Activated CD4-positive, alpha-beta T cell treated with anti-CD3 and anti-CD28 coated beads, Interleukin-2, amount 50 U/mL, for 4 hours (primary cell): ENCODE data around the gene HTR3B.
"Not testable (repeated sequence)": the region's sequence is repeated elsewhere in the genome, so short reads cannot be mapped to it uniquely, and the experiment has no call there.

ENCODE experiments used
- DNase-seq, 2 experiments: peaks; one replicate each; pipeline ENCODE4 v3.0.0-alpha.2; 2020

Gene HTR3B

GRCh38 chr11:113904379-113905101, at the start of gene HTR3B:
TSS of gene HTR3B (plus strand) at chr11:113904796. CDS start at chr11:113904934, 138 bp downstream.
- DNase-seq: no peak

DNA sequence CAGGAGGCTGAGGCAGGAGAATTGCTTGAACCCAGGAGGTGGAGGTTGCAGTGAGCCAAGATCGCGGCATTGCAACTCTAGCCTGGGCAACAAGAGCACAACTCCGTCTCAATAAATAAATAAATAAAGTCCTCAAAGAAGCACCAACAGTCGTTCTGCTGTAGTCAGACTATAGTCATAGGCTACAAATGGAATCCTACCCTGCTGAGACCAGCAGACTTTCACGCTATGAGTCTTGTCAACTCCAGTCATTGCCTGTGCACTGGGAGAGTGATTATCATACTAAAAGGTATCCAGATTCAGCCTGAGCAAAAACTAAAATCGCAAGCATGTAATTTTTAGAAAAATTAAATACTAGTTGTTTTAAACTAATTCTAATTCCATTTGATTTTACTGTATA, 48.8 kb upstream of the HTR3B start:
- no peak for DNase-seq

DNA sequence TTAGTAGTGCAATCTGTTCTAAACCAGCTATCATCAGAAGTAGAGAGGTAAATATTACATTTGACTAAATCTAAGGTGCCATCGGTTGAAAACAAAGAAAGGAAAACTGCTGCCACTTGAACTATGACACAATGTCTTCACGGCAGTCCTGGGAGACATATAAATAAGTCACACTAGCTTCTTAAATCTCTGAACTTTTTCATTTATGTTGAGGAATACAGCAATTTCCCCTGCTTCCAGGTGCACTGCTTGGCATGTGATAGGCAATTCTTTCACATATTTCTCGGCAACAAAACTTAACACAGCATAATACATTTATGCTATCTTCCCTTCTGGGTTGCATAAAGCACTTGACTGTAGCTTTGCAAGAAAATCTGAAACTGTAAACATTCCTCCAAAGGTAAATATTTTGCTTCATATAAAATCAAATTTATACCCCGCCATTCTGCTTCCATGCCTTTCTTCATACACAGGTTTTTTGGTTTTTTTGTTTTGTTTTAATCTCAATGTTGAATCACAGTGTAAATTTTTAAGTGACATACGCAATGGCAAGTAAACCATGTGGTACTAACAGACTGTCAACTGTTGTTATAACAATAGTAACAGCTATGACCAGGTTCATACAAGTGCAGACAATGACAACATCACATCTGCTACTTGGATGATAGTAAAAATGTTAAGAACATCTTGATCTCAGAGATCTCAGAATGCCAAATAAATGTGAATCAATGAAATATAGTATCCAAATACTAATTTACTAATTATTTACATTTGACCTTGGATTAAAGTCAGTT, 47.4 kb upstream of the HTR3B start:
- DNase-seq: no peak

DNA sequence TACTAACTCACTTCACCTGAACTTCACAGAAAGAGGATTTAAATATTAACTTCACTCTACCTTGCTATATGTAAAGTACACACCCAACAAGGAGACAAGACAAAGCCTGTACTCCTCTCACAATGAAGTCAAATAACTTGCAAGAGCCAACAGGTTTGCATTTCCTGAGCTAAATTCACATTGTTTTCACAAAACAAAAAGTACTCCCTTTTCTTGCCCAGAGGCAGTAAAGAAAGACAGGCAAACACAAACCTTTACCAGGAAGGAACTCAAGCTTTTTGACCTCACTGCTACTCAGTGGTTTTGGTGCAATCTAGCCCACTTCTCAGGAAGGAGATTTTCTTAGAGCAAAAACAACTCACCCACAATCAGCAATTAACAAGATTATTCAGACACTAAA, 44.9 kb upstream of the HTR3B start:
- no peak for DNase-seq

DNA sequence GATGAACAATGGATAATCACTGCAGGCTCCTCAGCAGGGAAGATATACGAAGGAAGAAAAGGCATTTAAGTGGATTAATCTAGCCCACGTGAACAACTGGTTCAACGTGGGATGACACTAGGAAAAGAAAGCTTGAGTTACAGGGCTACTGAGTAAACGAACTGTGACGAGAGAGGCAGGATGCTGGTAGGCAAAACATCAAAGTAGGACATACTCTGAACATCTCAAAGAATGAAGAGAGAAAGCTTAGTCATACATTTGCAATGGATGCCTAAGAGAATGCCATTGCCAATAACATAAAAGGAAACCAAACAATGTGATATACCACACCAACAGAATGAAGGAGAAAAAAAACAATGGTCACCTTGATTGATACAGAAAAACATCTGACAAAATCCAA, 42.2 kb upstream of the HTR3B start:
- DNase-seq: no peak

DNA sequence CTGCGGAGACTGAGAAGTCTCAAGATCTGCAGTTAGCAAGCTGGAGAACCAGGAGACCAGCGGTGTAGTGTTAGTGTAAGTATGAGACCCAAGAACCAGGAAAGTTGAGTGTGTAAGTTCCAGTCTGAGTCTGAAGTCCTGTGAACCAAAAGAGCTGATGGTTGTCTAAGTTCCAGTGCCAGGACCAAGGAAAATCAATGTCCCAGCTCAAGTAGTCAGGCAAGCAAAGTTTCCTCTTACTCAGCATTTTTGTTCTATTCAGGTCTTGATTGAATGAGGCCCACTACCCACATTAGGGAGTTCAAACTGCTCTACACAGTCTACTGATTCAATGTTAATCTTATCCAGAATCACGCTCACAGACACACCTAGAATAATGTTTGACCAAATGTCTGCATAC, 40.2 kb upstream of the HTR3B start:
- no peak for DNase-seq

GRCh38 chr11:113865873-113866272, 38.7 kb upstream of the HTR3B start:
- no peak for DNase-seq

DNA sequence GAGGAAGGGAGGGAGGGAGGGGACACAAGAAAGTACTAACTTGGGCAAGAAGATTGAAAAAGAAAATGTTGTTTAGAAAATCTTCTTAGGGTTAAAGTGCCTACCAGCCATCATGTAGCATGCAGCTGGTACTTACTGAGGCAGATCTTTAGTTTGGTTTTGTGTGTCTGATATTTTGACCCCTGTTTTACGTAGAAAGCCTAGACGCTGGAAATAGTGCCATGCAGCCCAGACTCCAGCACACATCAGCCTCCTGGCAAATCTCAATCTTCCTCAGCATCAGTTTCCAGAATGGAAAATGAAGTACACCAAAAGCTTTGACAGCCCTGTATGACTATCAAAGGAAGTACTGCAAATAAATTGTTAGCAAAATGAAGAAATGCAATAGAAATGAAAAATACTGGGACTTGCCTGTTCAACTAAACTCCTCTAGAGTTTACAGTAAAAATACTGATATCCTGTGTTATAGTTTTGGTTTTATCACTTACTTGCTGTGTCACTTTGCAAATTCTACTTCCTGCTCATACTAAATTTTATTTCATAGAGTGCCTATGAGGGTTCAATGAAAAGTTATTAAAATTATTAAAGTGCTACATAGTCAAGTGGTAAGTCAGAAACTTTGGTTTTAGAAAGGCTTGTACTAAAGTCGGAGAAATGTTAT, 36.6 kb upstream of the HTR3B start:
- no peak for DNase-seq

DNA sequence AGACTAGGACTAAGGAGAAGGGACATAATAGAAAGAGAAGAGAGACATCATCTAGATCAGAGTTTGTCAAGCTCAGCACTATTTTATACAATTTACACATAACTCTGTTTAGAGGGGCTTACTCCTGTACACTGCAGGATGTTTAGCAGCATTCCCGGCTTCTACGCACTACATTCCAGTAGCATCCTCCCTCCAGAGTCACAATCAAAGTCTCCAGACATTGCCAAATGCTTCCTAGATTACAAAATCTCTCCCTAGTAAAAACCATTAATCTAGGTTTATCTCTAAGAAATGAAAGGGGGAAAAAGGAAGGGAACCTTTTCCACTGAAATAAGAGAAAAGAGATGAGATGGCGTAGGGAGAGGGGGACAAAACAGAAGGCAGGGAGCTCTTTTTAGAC, 33.3 kb upstream of the HTR3B start:
- no peak for DNase-seq

GRCh38 chr11:113873236-113873626, 31.4 kb upstream of the HTR3B start:
- no peak for DNase-seq

GRCh38 chr11:113874096-113874495, 30.5 kb upstream of the HTR3B start:
- no peak for DNase-seq

GRCh38 chr11:113874581-113875233, 29.9 kb upstream of the HTR3B start:
- no peak for DNase-seq

DNA sequence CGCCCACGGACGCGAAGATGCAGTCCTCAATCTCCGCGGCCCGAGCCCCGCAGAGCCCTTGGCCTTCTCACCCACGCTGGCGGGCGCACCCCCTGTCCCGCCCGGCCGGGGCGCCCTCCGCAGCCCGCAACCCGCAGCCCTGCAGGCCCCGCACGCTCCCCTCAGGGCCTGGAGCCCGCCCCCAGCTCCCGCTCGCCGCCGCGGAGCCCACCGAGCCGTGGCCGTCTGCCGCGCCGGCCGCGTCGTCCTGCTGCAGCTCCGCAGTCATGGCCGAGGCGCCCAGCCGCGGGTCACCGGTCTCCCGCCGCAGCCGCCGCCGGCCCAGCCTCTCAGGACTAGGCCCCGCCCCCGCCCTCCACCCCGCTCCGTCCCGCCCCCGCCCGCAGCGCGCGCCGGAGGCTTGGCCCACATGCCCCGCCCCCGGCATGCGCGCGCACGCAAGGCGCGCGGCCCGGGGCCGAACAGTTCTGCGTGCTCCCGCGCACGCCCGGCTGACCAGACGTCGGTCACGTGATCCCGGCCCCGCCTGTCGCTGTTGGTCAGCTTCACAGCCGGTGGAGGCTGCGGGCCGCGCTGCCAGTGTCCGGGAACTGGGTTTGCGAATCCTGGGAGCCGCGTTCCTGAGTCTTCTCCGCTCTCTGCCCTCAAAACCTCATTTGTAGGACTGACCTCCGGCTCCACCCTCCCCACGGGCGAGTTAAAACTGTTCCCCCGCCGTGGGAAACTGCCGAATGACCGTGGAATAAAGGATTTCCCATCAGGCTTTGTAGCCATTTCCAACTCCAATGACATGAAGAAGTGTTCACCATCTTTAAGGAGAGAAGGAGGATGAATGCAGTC, 29.1 kb upstream of the HTR3B start, which contains the start of gene USP28:
TSS of gene USP28 (minus strand) at position 339 of the 840 bp plus-strand sequence. CDS start at position 268, 71 bp downstream.
- peak; percentile 53 to 55 for DNase-seq

- no peak for DNase-seq
Observed at GRCh38 chr11:113876074-113876797, 28.4 kb upstream of the HTR3B start.

- DNase-seq: no peak
Observed at GRCh38 chr11:113876798-113877669, 27.6 kb upstream of the HTR3B start.

DNA sequence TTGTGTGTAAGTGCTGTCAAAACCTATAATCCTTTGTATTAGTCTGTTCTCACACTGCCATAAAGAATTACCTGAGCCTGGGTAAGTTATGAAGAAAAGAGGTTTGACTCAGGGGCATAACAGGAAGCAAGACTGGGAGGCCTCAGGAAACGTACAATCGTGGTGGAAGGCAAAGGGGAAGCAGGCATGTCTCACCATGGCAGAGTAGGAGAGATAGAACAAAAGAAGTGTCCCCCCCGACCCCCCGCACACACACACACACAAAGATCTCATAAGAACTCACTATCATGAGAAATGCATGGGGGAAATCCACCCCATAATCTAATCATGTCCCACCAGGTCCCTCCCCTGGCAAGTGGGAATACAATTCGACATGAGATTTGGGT, 26.9 kb upstream of the HTR3B start:
- DNase-seq: no peak

DNA sequence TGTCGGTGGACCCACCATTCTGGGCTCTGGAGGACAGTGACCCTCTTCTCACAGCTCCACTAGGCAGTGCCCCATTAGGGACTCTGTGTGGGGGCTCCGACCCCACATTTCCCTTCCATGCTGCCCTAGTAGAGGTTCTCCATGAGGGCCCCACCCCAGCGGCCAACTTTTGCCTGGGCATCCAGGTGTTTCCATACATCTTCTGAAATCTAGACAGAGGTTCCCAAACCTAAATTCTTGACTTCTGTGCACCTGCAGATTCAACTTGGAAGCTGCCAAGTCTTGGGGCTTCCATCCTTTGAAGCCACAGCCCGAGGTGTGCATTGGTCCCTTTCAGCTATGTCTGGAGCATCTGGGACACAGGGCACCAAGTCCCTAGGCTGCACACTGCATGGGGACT, 25.1 kb upstream of the HTR3B start:
- not testable (repeated sequence) for DNase-seq

DNA sequence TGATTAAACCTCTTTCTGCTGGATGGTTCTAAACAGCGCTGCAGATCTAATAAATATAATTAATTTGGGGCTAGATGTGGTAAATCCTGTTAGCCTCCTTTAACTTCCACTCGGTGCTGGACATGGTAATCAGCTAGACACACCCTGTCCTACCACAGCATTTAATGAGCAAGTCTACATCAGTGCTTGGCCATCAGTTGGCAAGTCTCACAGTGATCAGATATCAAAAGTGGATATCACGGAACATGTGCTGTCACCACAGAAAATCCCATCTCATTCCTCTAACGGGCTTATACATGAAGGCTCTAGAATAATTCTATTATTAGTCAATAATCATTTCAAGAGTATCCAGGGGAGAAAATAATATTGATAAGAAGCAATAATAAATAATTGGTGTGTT, 23.6 kb upstream of the HTR3B start:
- no peak for DNase-seq

GRCh38 chr11:113881856-113882255, 22.7 kb upstream of the HTR3B start:
- no peak for DNase-seq

DNA sequence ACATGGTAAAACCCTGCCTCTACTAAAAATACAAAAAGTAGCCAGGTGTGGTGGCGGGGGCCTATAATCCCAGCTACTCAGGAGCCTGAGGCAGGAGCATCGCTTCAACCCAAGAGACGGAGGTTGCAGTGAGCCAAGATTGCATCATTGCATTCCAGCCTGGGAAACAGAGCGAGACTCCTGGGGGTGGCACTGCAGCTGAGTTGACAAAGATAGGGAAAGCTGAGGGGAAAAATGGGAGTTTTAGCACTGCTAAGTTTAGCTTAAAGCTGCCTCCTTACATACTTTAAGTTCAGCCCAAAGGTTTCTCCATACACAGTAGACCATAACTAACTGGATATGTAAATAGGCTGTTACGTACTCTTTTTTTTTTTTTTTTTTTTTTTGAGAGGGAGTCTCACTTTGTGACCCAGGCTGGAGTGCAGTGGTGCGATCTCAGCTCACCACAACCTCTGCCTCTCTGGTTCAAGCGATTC, 20.2 kb upstream of the HTR3B start:
- DNase-seq: no peak
